IgD-negative memory B cell (primary cell): Measurements from ENCODE around the gene CAP1. TPM values are rescaled to one million over a fixed set of nuclear protein-coding genes. Genes with fewer than 3 reads are reported as not detected.
"Not testable (repeated sequence)": the region's sequence is repeated elsewhere in the genome, so short reads cannot be mapped to it uniquely, and the experiment has no call there.

ENCODE experiments used
- H3K27ac Mint-ChIP-seq, 3 donors: one replicate each; pipeline ENCODE4 v1.8.0; 2020 to 2022; ENCODE audit warnings: mild to moderate bottlenecking in 3 of 3, mixed read lengths in 3 of 3, moderate library complexity in 1 of 3
- H3K27me3 Mint-ChIP-seq: one replicate; pipeline ENCODE4 v1.8.0; 2021; ENCODE audit warnings: mixed read lengths
- H3K36me3 Mint-ChIP-seq: one replicate; pipeline ENCODE4 v1.8.0; 2020; ENCODE audit warnings: mild to moderate bottlenecking, mixed read lengths
- H3K4me1 Mint-ChIP-seq, 3 donors: one replicate each; pipeline ENCODE4 v1.8.0; 2020 to 2022; ENCODE audit warnings: mixed read lengths in 3 of 3, mild to moderate bottlenecking in 1 of 3
- H3K4me3 Mint-ChIP-seq, 4 donors: one replicate each; pipeline ENCODE4 v1.8.0; 2020 to 2022; ENCODE audit warnings: mild to moderate bottlenecking in 4 of 4, mixed read lengths in 4 of 4, moderate library complexity in 3 of 4
- H3K9me3 Mint-ChIP-seq, 3 donors: one replicate each; pipeline ENCODE4 v1.8.0; 2020 to 2021; ENCODE audit warnings: mixed read lengths in 3 of 3, mild to moderate bottlenecking in 1 of 3
- polyA plus RNA-seq: library from polyadenylated mRNA; unstranded; fragments of 300-500 nt; fragmentation: Illumina TruSeq; gene quantifications from one replicate; pipeline ENCODE4 v1.2.3, GENCODE V29; 2021

Gene CAP1
- polyA plus RNA-seq, 1 donor from 2014 or later = 424 TPM

- Mint-ChIP-seq H3K36me3 (peaks cover 3% of the 10 kb centered on the region), H3K27ac (no peak overlapping the region), H3K27me3 (no peaks in the 10 kb centered on the region), H3K4me3 (no peak overlapping the region), H3K9me3 (peaks cover 0 to 2% (median 0%) of the 10 kb centered on the region in 3 donors), H3K4me1 (peaks cover 6 to 20% (median 7%) of the 10 kb centered on the region in 3 donors)
Measured at GRCh38 chr1:40020447-40021085, 20.0 kb upstream of the CAP1 start.

DNA sequence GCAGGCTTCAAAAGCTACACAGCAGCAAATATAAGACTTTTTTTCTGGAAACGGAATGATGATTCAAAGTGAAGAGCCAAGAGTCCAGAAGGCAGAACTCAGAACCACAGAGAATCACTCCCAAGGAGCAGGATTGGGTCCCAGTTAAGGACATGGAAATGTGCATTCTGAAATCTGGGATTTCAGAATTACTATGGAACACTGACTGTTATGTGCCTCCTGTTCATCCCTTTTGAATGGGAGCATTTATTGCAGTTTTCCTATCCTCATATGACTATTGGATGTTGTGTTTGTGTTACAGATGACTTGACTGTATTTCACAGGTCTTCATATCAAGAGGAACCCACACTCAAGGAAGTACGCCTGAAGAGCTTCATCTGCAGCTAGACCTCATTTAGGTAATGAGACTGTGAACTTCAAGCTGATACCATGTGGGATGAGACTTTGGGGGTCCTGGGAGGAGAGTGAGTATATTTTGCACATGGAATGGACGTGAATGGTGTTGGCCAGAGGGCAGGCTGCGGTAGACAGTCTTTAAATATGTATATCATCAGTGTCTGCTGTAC lies 17.1 kb upstream of the CAP1 start:
- peak overlapping the region in 3 of 4 donors; percentile 10 to 38 (median 26) for H3K4me3 Mint-ChIP-seq
- H3K36me3 Mint-ChIP-seq = no peaks in the 10 kb centered on the region
- H3K4me1 Mint-ChIP-seq = peaks cover 5 to 26% (median 6%) of the 10 kb centered on the region in 3 donors
- no peaks in the 10 kb centered on the region for H3K27me3 Mint-ChIP-seq
- no peak overlapping the region for H3K27ac Mint-ChIP-seq
- no peaks in the 10 kb centered on the region for H3K9me3 Mint-ChIP-seq

- no peaks in the 10 kb centered on the region for H3K36me3 Mint-ChIP-seq
- no peaks in the 10 kb centered on the region for H3K9me3 Mint-ChIP-seq
- peak overlapping the region in 1 of 3 donors; percentile 4 for H3K27ac Mint-ChIP-seq
- H3K4me1 Mint-ChIP-seq = peaks cover 7 to 29% (median 9%) of the 10 kb centered on the region in 3 donors
- no peak overlapping the region for H3K4me3 Mint-ChIP-seq
- H3K27me3 Mint-ChIP-seq = no peaks in the 10 kb centered on the region
Measured at GRCh38 chr1:40024671-40025070, 15.9 kb upstream of the CAP1 start.

- peaks cover 2% of the 10 kb centered on the region for H3K27me3 Mint-ChIP-seq
- no peaks in the 10 kb centered on the region for H3K36me3 Mint-ChIP-seq
- peaks cover 15 to 38% (median 18%) of the 10 kb centered on the region in 3 donors for H3K4me1 Mint-ChIP-seq
- H3K9me3 Mint-ChIP-seq = no peaks in the 10 kb centered on the region
- no peak overlapping the region for H3K4me3 Mint-ChIP-seq
- no peak overlapping the region for H3K27ac Mint-ChIP-seq
Measured at GRCh38 chr1:40027647-40028046, 12.9 kb upstream of the CAP1 start.

GRCh38 chr1:40029608-40030007 lies 10.9 kb upstream of the CAP1 start:
- no peaks in the 10 kb centered on the region for H3K9me3 Mint-ChIP-seq
- no peak overlapping the region for H3K4me3 Mint-ChIP-seq
- H3K4me1 Mint-ChIP-seq = peaks cover 18 to 36% (median 22%) of the 10 kb centered on the region in 3 donors
- H3K27me3 Mint-ChIP-seq = peaks cover 2% of the 10 kb centered on the region
- H3K27ac Mint-ChIP-seq = no peak overlapping the region
- no peaks in the 10 kb centered on the region for H3K36me3 Mint-ChIP-seq

GRCh38 chr1:40030528-40031135 lies 9.9 kb upstream of the CAP1 start:
- Mint-ChIP-seq H3K4me3 (no peak overlapping the region), H3K27me3 (peaks cover 2% of the 10 kb centered on the region), H3K36me3 (no peaks in the 10 kb centered on the region), H3K27ac (no peak overlapping the region), H3K4me1 (peaks cover 24 to 38% (median 28%) of the 10 kb centered on the region in 3 donors), H3K9me3 (no peaks in the 10 kb centered on the region)

- Mint-ChIP-seq H3K4me1 (peaks cover 24 to 37% (median 31%) of the 10 kb centered on the region in 3 donors), H3K27me3 (peaks cover 2% of the 10 kb centered on the region), H3K9me3 (no peaks in the 10 kb centered on the region), H3K36me3 (no peaks in the 10 kb centered on the region), H3K4me3 (peak overlapping the region in 1 of 4 donors; percentile 1), H3K27ac (peak overlapping the region in 2 of 3 donors; percentile 1 to 54)
Measured at GRCh38 chr1:40032240-40032891, 8.2 kb upstream of the CAP1 start.

GRCh38 chr1:40034869-40035268 lies 5.7 kb upstream of the CAP1 start:
- H3K27ac Mint-ChIP-seq = peak overlapping the region in 1 of 3 donors; percentile 64
- no peak overlapping the region for H3K4me3 Mint-ChIP-seq
- H3K36me3 Mint-ChIP-seq = no peaks in the 10 kb centered on the region
- peaks cover 31 to 41% (median 39%) of the 10 kb centered on the region in 3 donors for H3K4me1 Mint-ChIP-seq
- H3K27me3 Mint-ChIP-seq = peaks cover 2% of the 10 kb centered on the region
- H3K9me3 Mint-ChIP-seq = no peaks in the 10 kb centered on the region

- peaks cover 2% of the 10 kb centered on the region for H3K27me3 Mint-ChIP-seq
- H3K4me3 Mint-ChIP-seq = peak overlapping the region in 1 of 4 donors; percentile 23
- H3K9me3 Mint-ChIP-seq = no peaks in the 10 kb centered on the region
- H3K27ac Mint-ChIP-seq = no peak overlapping the region
- H3K4me1 Mint-ChIP-seq = peaks cover 28 to 43% (median 36%) of the 10 kb centered on the region in 3 donors
- H3K36me3 Mint-ChIP-seq = no peaks in the 10 kb centered on the region
Measured at GRCh38 chr1:40036574-40036973, 4.0 kb upstream of the CAP1 start.

- H3K9me3 Mint-ChIP-seq, H3K4me3 Mint-ChIP-seq, H3K27me3 Mint-ChIP-seq, H3K36me3 Mint-ChIP-seq: not testable (repeated sequence)
- H3K27ac Mint-ChIP-seq = peak overlapping the region in 1 of 3 donors; percentile 40
- H3K4me1 Mint-ChIP-seq = peaks cover 30 to 47% (median 38%) of the 10 kb centered on the region in 3 donors
Measured at GRCh38 chr1:40037254-40037653, 3.3 kb upstream of the CAP1 start.

- peak overlapping the region in 3 of 4 donors; percentile 98 for H3K4me3 Mint-ChIP-seq
- H3K9me3 Mint-ChIP-seq = no peaks in the 10 kb centered on the region
- H3K4me1 Mint-ChIP-seq = peaks cover 37 to 51% (median 44%) of the 10 kb centered on the region in 3 donors
- H3K36me3 Mint-ChIP-seq = peaks cover 2% of the 10 kb centered on the region
- no peaks in the 10 kb centered on the region for H3K27me3 Mint-ChIP-seq
- peak overlapping the region; percentile 96 to 99 (median 99) for H3K27ac Mint-ChIP-seq
Measured at GRCh38 chr1:40038697-40039096, 1.8 kb upstream of the CAP1 start.

- Mint-ChIP-seq H3K27me3 (no peaks in the 10 kb centered on the region), H3K9me3 (no peaks in the 10 kb centered on the region), H3K4me1 (peaks cover 40 to 50% (median 45%) of the 10 kb centered on the region in 3 donors), H3K36me3 (peaks cover 6% of the 10 kb centered on the region), H3K27ac (peak overlapping the region; percentile 96 to 99 (median 99)), H3K4me3 (peak overlapping the region; percentile 93 to 98 (median 98))
Measured at GRCh38 chr1:40039245-40039756, 1.2 kb upstream of the CAP1 start.

DNA sequence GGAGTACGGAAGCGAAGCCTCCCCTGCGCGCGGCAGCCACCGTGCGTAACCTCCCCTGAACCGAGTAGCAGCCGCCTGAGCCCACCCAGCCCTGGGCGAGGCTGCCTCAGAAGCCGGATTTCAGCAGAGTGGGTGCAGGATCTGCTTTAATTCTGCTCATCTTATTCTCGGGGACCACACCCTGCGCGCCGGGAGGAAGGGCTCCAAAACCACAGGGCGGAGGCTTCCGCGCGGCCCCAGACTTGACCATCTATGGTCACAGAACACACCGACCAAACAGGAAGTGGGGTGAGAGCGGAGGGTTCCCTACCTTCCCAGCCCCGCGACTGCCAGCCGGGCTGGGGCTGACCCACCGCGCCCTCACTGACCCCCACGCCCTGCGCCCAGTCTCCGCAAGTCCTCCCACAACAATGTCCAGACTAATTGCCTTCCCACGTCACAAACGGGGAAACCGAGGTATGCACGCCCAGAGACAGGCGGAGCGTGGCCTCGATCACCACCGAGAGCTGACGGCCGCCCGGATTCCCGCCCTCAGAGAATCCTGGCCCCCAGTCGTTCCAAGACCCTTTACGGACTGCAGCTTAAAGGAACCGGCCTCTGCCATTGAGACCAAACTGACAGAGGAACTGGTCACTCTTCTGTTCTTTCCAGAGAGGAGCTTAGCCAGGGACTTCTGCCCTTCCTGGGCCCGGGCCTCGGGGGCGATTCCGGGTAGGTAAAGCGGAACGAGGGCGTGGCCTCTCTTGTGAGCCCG lies 595 bp upstream of the CAP1 start:
- Mint-ChIP-seq H3K4me1 (peaks cover 36 to 46% (median 43%) of the 10 kb centered on the region in 3 donors), H3K36me3 (peaks cover 6% of the 10 kb centered on the region), H3K27ac (peak overlapping the region; percentile 96 to 99 (median 99)), H3K4me3 (peak overlapping the region; percentile 93 to 98 (median 98)), H3K27me3 (no peaks in the 10 kb centered on the region), H3K9me3 (no peaks in the 10 kb centered on the region)

- Mint-ChIP-seq H3K36me3 (peaks cover 6% of the 10 kb centered on the region), H3K4me1 (peaks cover 41 to 47% (median 43%) of the 10 kb centered on the region in 3 donors), H3K27ac (peak overlapping the region; percentile 96 to 99 (median 99)), H3K9me3 (no peaks in the 10 kb centered on the region), H3K27me3 (no peaks in the 10 kb centered on the region), H3K4me3 (peak overlapping the region; percentile 93 to 98 (median 98))
Measured at GRCh38 chr1:40041466-40041838, 923 bp downstream of the CAP1 start.
